ENCODE measurements around the gene PSTPIP2. TPM values are rescaled to one million over a fixed set of nuclear protein-coding genes. Genes with fewer than 3 reads are reported as not detected.
A peak's percentile ranks its signal among the peaks of the same experiment; 100 is the strongest.

Gene PSTPIP2
- total and polyA plus RNA-seq, 2 of the 13 experiments (the other 11 are each of a cell fraction or from before 2014, with no cell fraction given): 0.25 to 0.27 TPM

GRCh38 chr18:46097801-46098615 lies 25.9 kb upstream of the PSTPIP2 start, which contains the start of gene ATP5F1A (continued):
- TF ChIP-seq SRSF9 (IDR thresholded peaks at IDR 0.05; ENCODE audit: borderline replicate concordance, insufficient read depth, low read depth, low read length, poor library complexity, severe bottlenecking) (no peak), GATAD2A (CRISPR knock-in tag; IDR thresholded peaks at IDR 0.05) (0 out of 2 replicates have a peak, but pooled peaks have one; percentile 5), ARID3A (IDR thresholded peaks at IDR 0.05; ENCODE audit: low read depth, low read length) (no peak), HNF4G (IDR thresholded peaks at IDR 0.05; ENCODE audit: borderline replicate concordance, low read depth, low read length) (no peak), HNF4G (CRISPR knock-in tag; IDR thresholded peaks at IDR 0.05; ENCODE audit: borderline replicate concordance, low read depth) (peak; percentile 58; the same call in 1 of the 2 replicates), ZNF614 (CRISPR knock-in tag; IDR thresholded peaks at IDR 0.05; ENCODE audit: borderline replicate concordance) (peak; percentile 54; the same call in 1 of the 2 replicates), GMEB1 (CRISPR knock-in tag; IDR thresholded peaks at IDR 0.05; ENCODE audit: borderline replicate concordance) (peak; percentile 83), CEBPG (CRISPR knock-in tag; IDR thresholded peaks at IDR 0.05) (no peak), ZNF678 (CRISPR knock-in tag; IDR thresholded peaks at IDR 0.05) (no peak), ZNF121 (CRISPR knock-in tag; IDR thresholded peaks at IDR 0.05) (peak; percentile 51), ZNF292 (CRISPR knock-in tag; IDR thresholded peaks at IDR 0.05; ENCODE audit: borderline replicate concordance, low read depth) (no peak), TEF (CRISPR knock-in tag; IDR thresholded peaks at IDR 0.05) (peak; percentile 66; the same call in 1 of the 2 replicates), ZNF512B (CRISPR knock-in tag; IDR thresholded peaks at IDR 0.05; ENCODE audit: borderline replicate concordance) (no peak; the same call in 1 of the 2 replicates), ZNF468 (CRISPR knock-in tag; IDR thresholded peaks at IDR 0.05) (no peak), JDP2 (CRISPR knock-in tag; IDR thresholded peaks at IDR 0.05; ENCODE audit: borderline replicate concordance) (no peak), TCF7 (IDR thresholded peaks at IDR 0.05; ENCODE audit: low read depth) (no peak), PPARG (CRISPR knock-in tag; conservative IDR thresholded peaks at IDR 0.05) (no peak), ZNF44 (CRISPR knock-in tag; IDR thresholded peaks at IDR 0.05) (peak; percentile 76; the same call in 1 of the 2 replicates), ZC3H4 (CRISPR knock-in tag; IDR thresholded peaks at IDR 0.05; ENCODE audit: borderline replicate concordance) (no peak), TP53 (CRISPR knock-in tag; conservative IDR thresholded peaks at IDR 0.05) (0 out of 2 replicates have a peak, but pooled peaks have one; percentile 38), SIX1 (CRISPR knock-in tag; IDR thresholded peaks at IDR 0.05; ENCODE audit: borderline replicate concordance) (no peak), JARID2 (CRISPR knock-in tag; IDR thresholded peaks at IDR 0.05; ENCODE audit: insufficient replicate concordance) (peak; percentile 48)

Data from HepG2 (cell line).